ENCODE results near the gene TXNRD3. TPM values are rescaled to one million over a fixed set of nuclear protein-coding genes. Genes with fewer than 3 reads are reported as not detected.
A peak's percentile ranks its signal among the peaks of the same experiment; 100 is the strongest.

The TXNRD3 gene
- total RNA-seq, result 10 to 100 TPM in 1 of 2 donors, 1 to 10 TPM in 1; 9.6 to 12.6 TPM
- polyA plus RNA-seq (ENCODE audit: insufficient read length in 6 of 6), result 10 to 100 TPM; 19.3 to 25.6 (median 20.4) TPM
- long read RNA-seq, donor 1, partial matches to known transcripts, result 0 of 3 reads
- long read RNA-seq, donor 1, other reads (novel, unspliced or antisense), result 0 of 3 reads
- long read RNA-seq, donor 2, partial matches to known transcripts, result 0 of 3 reads
- long read RNA-seq, donor 2, other reads (novel, unspliced or antisense), result 0 of 3 reads
- long read RNA-seq, donor 3, transcript TXNRD3-205 (16 exons, 2,950 nt), result major isoform, 5 of 37 reads
- long read RNA-seq, donor 3, partial matches to known transcripts, result 32 of 37 reads
- long read RNA-seq, donor 3, other reads (novel, unspliced or antisense), result 0 of 37 reads
- long read RNA-seq, donor 4, partial matches to known transcripts, result 0 of 1 reads
- long read RNA-seq, donor 4, other reads (novel, unspliced or antisense), result 0 of 1 reads
- long read RNA-seq, donor 5, partial matches to known transcripts, result 0 of 4 reads
- long read RNA-seq, donor 5, other reads (novel, unspliced or antisense), result 0 of 4 reads
- long read RNA-seq, donor 6, partial matches to known transcripts, result 0 of 1 reads
- long read RNA-seq, donor 6, other reads (novel, unspliced or antisense), result 0 of 1 reads
- long read RNA-seq, donor 7, partial matches to known transcripts, result 0 of 1 reads
- long read RNA-seq, donor 7, other reads (novel, unspliced or antisense), result 0 of 1 reads
- long read RNA-seq, donor 8, partial matches to known transcripts, result 0 of 2 reads
- long read RNA-seq, donor 8, other reads (novel, unspliced or antisense), result 0 of 2 reads
- long read RNA-seq, donor 9, result 0 reads
- long read RNA-seq, donor 10, result 0 reads
- long read RNA-seq, donor 11, partial matches to known transcripts, result 103 of 158 reads
- long read RNA-seq, donor 11, other reads (novel, unspliced or antisense), result 53 of 158 reads
- long read RNA-seq, donor 12, partial matches to known transcripts, result 0 of 1 reads
- long read RNA-seq, donor 12, other reads (novel, unspliced or antisense), result 0 of 1 reads

- DNase-seq (peak; percentile 62 to 94 (median 84)), ATAC-seq (peak; percentile 99)
- Histone ChIP-seq H3K27ac (peak within 1 kb of the TSS; percentile 73 to 82), H3K4me1 (peaks cover 4 to 13% of the 10 kb centered on the region in 2 donors), H3K4me3 (peak within 1 kb of the TSS; percentile 58 to 63), H3K36me3 (no peaks in the 10 kb centered on the region), H3K9me3 (no peaks in the 10 kb centered on the region), H3K27me3 (peaks cover 0 to 34% of the 10 kb centered on the region in 2 donors)
- intact Hi-C loops (cut with DNase I), result no loop called here
- TF ChIP-seq CTCF (IDR thresholded peaks at IDR 0.05), result no peak
Measured at GRCh38 chr3:126654571-126655383, at the start of gene TXNRD3. TSS of gene TXNRD3 (minus strand) at chr3:126655124.

DNA sequence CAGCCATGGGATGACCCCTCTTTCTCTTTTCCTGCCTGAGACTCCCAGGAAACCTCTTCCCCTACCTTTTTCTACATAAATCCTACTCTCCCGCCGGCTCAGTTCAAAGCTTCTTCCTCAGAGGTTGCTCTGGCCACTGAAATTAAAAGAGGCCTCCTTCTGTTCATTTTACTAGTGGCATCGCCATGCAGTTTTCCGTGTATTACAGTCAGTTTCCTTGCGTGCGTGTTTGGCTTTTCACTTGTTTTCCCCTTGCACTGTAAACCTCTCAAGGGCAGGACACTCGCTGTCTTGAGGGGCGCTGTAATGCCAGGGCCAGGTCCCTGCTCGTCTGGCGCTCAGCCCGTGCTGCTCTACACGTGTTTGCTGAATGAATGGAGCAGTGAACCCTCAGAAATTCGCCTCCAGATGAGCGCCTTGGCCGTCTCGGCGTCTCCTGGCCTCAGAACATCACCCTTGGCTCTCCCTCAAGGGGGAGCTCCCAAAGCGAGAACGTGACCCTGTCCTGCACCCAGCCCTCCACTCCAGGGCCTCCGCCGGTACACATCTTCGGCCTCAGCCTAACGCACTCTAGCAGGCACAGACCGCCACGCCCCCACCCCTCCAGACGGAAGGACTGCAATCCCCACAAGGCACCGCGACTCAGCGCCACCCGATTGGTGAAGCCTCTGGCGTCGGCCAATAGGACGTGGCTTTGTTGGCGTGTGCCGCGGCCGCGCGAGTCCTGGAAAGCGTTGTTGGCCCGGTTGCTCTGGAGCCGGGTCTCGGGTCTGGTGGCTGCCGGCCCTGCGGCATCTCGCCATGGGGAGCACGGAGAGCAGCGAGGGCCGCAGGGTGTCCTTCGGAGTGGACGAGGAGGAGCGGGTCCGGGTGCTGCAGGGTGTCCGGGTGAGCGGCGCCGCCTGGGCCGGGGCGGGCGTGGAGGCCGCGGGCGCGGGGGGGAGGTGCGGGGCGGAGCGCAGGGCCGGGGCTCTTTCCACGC, 48.9 kb upstream of the TXNRD3 start, which contains the start of gene CHCHD6:
CHCHD6 (plus strand) TSS at position 729 of the 982 bp plus-strand sequence; CDS start at position 802, 73 bp downstream.
- peaks cover 7 to 15% of the 10 kb centered on the region in 2 donors for H3K4me1 ChIP-seq
- intact Hi-C loops (cut with DNase I), result no loop called here
- H3K9me3 ChIP-seq, result no peaks in the 10 kb centered on the region
- H3K27me3 ChIP-seq, result peaks cover 0 to 19% of the 10 kb centered on the region in 2 donors
- ATAC-seq (peak; percentile 100), DNase-seq (peak; percentile 92 to 96 (median 94))
- peak within 1 kb of the TSS; percentile 64 to 72 for H3K4me3 ChIP-seq
- no peak for TF ChIP-seq CTCF (IDR thresholded peaks at IDR 0.05)
- no peaks in the 10 kb centered on the region for H3K36me3 ChIP-seq
- no peak within 1 kb of the TSS for H3K27ac ChIP-seq

DNA sequence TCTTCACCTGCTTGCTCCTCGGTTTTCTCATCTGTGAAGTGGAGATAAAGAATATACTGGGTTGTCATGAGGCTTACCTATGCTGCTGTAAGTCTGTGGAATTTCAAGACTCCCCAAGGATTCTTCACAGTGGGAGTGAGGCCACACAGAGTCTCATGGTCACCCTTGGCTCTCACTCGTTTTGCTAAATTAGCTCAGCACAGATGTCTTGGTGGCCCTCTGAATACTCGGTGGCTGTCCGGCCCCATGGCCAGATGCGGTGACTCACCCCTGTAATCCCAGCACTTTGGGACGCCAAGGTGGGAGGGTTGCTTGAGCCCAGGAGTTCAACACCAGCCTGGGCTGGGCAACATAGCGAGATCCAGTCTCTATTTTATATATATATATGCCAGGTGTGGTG, 44.1 kb upstream of the TXNRD3 start:
- Histone ChIP-seq H3K27me3 (peaks cover 0 to 10% of the 10 kb centered on the region in 2 donors), H3K9me3 (no peaks in the 10 kb centered on the region), H3K36me3 (no peaks in the 10 kb centered on the region), H3K4me3 (no peak overlapping the region), H3K27ac (no peak overlapping the region), H3K4me1 (peaks cover 4 to 7% of the 10 kb centered on the region in 2 donors)
- intact Hi-C loops (cut with DNase I), result no loop called here
- no peak for TF ChIP-seq CTCF (IDR thresholded peaks at IDR 0.05)
- ATAC-seq, result no peak
- DNase-seq, result no peak

GRCh38 chr3:126696701-126697267, 41.9 kb upstream of the TXNRD3 start:
- Histone ChIP-seq H3K36me3 (no peaks in the 10 kb centered on the region), H3K4me3 (no peak overlapping the region), H3K27me3 (peaks cover 0 to 16% of the 10 kb centered on the region in 2 donors), H3K4me1 (no peaks in the 10 kb centered on the region), H3K9me3 (no peaks in the 10 kb centered on the region), H3K27ac (no peak overlapping the region)
- no peak for TF ChIP-seq CTCF (IDR thresholded peaks at IDR 0.05)
- ATAC-seq (peak; percentile 72), DNase-seq (peak in 1 of 4 donors; percentile 10)
- intact Hi-C loops (cut with DNase I), result no loop called here

All from left lung (tissue), 14 donors.